HEK293 (cell line): ENCODE measurements around the gene CAMK2D.

Source experiments
- ZNF140 ChIP-seq: fragments of 450-650 bp; formaldehyde crosslinking; IDR thresholded peaks from 2 replicates; pipeline ENCODE4 v1.5.1; 2016; ENCODE audit warnings: missing biosample characterization, missing genetic modification characterization
- ZNF423 ChIP-seq: fragments of 450-650 bp; formaldehyde crosslinking; IDR thresholded peaks from 2 replicates; pipeline ENCODE4 v1.5.1; 2016; ENCODE audit warnings: missing biosample characterization, missing genetic modification characterization

DNA sequence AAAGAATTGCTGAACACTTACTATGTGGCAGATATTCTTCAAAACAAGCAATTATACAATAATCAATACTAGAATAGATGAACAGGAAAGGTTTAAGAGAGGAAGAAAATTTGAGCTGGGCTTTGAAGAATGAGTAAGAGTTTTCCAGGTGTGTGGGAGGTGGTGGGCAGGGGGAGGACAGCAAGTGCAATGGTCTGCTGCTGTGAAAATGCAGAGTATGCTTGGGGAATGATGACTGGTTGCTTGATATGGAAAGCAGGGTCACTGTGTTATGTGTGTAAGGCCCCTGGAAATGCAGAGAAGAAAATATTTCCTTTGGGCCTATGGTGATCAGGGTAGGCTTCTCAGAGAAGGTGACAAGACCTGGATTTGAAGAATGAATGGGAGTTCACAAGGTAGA is 300.3 kb downstream of the CAMK2D start:
- TF ChIP-seq ZNF423 (tag by site-specific recombination) (no peak), ZNF140 (tag by site-specific recombination) (no peak)
